Endodermal cell (in vitro differentiated cells): ENCODE data around the gene DUS2. TPM values are rescaled to one million over a fixed set of nuclear protein-coding genes. Genes with fewer than 3 reads are reported as not detected.

ENCODE experiments used
- DNase-seq: peaks from one replicate; pipeline ENCODE4 v3.0.0-alpha.2; 2017
- H3K27ac ChIP-seq: 2 replicates; pipeline ENCODE4 v1.5.1; 2013; ENCODE audit warnings: mild to moderate bottlenecking, low read depth, low read length, moderate library complexity
- H3K27me3 ChIP-seq: 2 replicates; pipeline ENCODE4 v1.6.1; 2013; ENCODE audit warnings: mild to moderate bottlenecking, low read length, moderate library complexity; ENCODE audit not compliant: insufficient read depth, control insufficient read depth, poor library complexity, severe bottlenecking
- H3K36me3 ChIP-seq: 2 replicates; pipeline ENCODE4 v1.7.0; 2013; ENCODE audit warnings: mild to moderate bottlenecking, low read length, moderate library complexity; ENCODE audit not compliant: control insufficient read depth, insufficient read depth
- H3K4me1 ChIP-seq: one replicate; pipeline ENCODE4 v1.7.0; 2013; ENCODE audit warnings: low read length; ENCODE audit not compliant: control insufficient read depth, insufficient read depth
- H3K4me3 ChIP-seq: 2 replicates; pipeline ENCODE4 v1.5.1; 2013; ENCODE audit warnings: mild to moderate bottlenecking, low read length, moderate library complexity
- H3K9ac ChIP-seq: 2 replicates; pipeline ENCODE4 v1.6.1; 2013; ENCODE audit warnings: mild to moderate bottlenecking, low read length, moderate library complexity; ENCODE audit not compliant: poor library complexity, severe bottlenecking; ENCODE audit errors: extremely low read depth
- H3K9me3 ChIP-seq: 2 replicates; pipeline ENCODE4 v1.6.1; 2013; ENCODE audit warnings: mild to moderate bottlenecking, low read length, moderate library complexity; ENCODE audit not compliant: control insufficient read depth
- H3K27ac Mint-ChIP-seq: 2 replicates; pipeline ENCODE4 v1.8.0; 2020; ENCODE audit warnings: mixed read lengths
- H3K27me3 Mint-ChIP-seq: 2 replicates; pipeline ENCODE4 v1.8.0; 2021; ENCODE audit warnings: mild to moderate bottlenecking, mixed read lengths; ENCODE audit not compliant: insufficient read depth
- H3K36me3 Mint-ChIP-seq: 2 replicates; pipeline ENCODE4 v1.8.0; 2020; ENCODE audit warnings: low read depth, mixed read lengths
- H3K4me1 Mint-ChIP-seq: 2 replicates; pipeline ENCODE4 v1.8.0; 2020; ENCODE audit warnings: mixed read lengths
- H3K4me3 Mint-ChIP-seq: 2 replicates; pipeline ENCODE4 v1.8.0; 2020; ENCODE audit warnings: mild to moderate bottlenecking, moderate library complexity, mixed read lengths
- H3K9me3 Mint-ChIP-seq: 2 replicates; pipeline ENCODE4 v1.8.0; 2020; ENCODE audit warnings: mild to moderate bottlenecking, mixed read lengths
- WGBS, 2 experiments: methylation state at CpG; one replicate each; pipeline versions ENCODE4 v1.1.5 to v1.1.7; 2013; ENCODE audit warnings: missing lambda C conversion rate in 2 of 2, mixed read lengths in 1 of 2; ENCODE audit not compliant: insufficient coverage in 1 of 2, insufficient read length in 1 of 2; 5-methylcytosine and 5-hydroxymethylcytosine counted together
- total RNA-seq, 2 donors: library from RNA; stranded (reverse); fragmentation: NEBNext Ultra II Directional in 1 of 2; extraction: Animal tissue kit (Norgen Biotek cat#: 25700) in 1 of 2; gene quantifications; 2 replicates in 1 of 2; 3 replicates in 1 of 2; pipeline ENCODE4 v1.2.1, GENCODE V29; 2021
- TF ChIP-seq, protein P1 (sequence below): fragments of 200-600 bp; sonication (generic); conservative IDR thresholded peaks from 2 replicates; pipeline ENCODE4 v1.5.0; 2021; ENCODE audit warnings: antibody characterized with exemption, mild to moderate bottlenecking

DUS2 gene
- total RNA-seq, 2 donors from 2014 or later = 23.4 to 24.0 TPM

GRCh38 chr16:68075980-68076379, 52.9 kb downstream of the DUS2 start:
- H3K27ac Mint-ChIP-seq = no peak overlapping the region
- Histone ChIP-seq H3K27me3 (no peaks in the 10 kb centered on the region), H3K4me1 (peaks cover 7% of the 10 kb centered on the region), H3K27ac (no peak overlapping the region), H3K4me3 (no peak overlapping the region), H3K9ac (no peak overlapping the region), H3K36me3 (peaks cover 42% of the 10 kb centered on the region), H3K9me3 (no peaks in the 10 kb centered on the region)
- H3K27me3 Mint-ChIP-seq = no peaks in the 10 kb centered on the region
- H3K4me1 Mint-ChIP-seq = peaks cover 8% of the 10 kb centered on the region
- no peaks in the 10 kb centered on the region for H3K9me3 Mint-ChIP-seq
- WGBS, 2 experiments = 94 to 100% methylated on average over 3 of the region's 3 CpGs
- H3K36me3 Mint-ChIP-seq = peaks cover 51% of the 10 kb centered on the region
- TF ChIP-seq, protein P1, sequence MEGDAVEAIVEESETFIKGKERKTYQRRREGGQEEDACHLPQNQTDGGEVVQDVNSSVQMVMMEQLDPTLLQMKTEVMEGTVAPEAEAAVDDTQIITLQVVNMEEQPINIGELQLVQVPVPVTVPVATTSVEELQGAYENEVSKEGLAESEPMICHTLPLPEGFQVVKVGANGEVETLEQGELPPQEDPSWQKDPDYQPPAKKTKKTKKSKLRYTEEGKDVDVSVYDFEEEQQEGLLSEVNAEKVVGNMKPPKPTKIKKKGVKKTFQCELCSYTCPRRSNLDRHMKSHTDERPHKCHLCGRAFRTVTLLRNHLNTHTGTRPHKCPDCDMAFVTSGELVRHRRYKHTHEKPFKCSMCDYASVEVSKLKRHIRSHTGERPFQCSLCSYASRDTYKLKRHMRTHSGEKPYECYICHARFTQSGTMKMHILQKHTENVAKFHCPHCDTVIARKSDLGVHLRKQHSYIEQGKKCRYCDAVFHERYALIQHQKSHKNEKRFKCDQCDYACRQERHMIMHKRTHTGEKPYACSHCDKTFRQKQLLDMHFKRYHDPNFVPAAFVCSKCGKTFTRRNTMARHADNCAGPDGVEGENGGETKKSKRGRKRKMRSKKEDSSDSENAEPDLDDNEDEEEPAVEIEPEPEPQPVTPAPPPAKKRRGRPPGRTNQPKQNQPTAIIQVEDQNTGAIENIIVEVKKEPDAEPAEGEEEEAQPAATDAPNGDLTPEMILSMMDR = no peak
- no peak overlapping the region for H3K4me3 Mint-ChIP-seq
- DNase-seq = no peak

DNA sequence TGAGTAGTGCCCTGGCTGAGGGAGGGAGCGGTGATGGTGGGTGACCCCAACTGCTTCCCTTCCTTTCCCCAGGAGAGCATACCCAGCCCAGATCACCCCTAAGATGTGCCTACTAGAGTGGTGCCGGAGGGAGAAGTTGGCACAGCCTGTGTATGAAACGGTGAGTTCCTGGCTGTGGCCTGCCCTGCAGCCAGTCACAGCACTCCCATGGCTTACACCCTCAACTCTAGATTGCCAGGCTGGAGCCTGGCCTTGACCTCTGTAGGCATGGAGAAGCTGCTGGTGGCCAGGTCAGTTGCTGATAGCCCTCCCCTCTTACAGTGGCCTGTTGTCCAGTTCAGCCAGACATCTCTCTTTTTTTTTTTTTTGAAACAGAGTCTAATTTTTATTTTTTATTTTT, 53.5 kb downstream of the DUS2 start:
- Histone ChIP-seq H3K27me3 (no peaks in the 10 kb centered on the region), H3K4me3 (no peak overlapping the region), H3K4me1 (peaks cover 7% of the 10 kb centered on the region), H3K27ac (no peak overlapping the region), H3K9ac (no peak overlapping the region), H3K36me3 (peaks cover 36% of the 10 kb centered on the region), H3K9me3 (no peaks in the 10 kb centered on the region)
- H3K4me3 Mint-ChIP-seq = no peak overlapping the region
- TF ChIP-seq, protein P1 = no peak
- WGBS, 2 experiments = 100% methylated on average over 2 to 3 of the region's 3 CpGs
- H3K9me3 Mint-ChIP-seq = no peaks in the 10 kb centered on the region
- peaks cover 48% of the 10 kb centered on the region for H3K36me3 Mint-ChIP-seq
- H3K4me1 Mint-ChIP-seq = peaks cover 8% of the 10 kb centered on the region
- DNase-seq = no peak
- H3K27ac Mint-ChIP-seq = no peak overlapping the region
- H3K27me3 Mint-ChIP-seq = no peaks in the 10 kb centered on the region

DNA sequence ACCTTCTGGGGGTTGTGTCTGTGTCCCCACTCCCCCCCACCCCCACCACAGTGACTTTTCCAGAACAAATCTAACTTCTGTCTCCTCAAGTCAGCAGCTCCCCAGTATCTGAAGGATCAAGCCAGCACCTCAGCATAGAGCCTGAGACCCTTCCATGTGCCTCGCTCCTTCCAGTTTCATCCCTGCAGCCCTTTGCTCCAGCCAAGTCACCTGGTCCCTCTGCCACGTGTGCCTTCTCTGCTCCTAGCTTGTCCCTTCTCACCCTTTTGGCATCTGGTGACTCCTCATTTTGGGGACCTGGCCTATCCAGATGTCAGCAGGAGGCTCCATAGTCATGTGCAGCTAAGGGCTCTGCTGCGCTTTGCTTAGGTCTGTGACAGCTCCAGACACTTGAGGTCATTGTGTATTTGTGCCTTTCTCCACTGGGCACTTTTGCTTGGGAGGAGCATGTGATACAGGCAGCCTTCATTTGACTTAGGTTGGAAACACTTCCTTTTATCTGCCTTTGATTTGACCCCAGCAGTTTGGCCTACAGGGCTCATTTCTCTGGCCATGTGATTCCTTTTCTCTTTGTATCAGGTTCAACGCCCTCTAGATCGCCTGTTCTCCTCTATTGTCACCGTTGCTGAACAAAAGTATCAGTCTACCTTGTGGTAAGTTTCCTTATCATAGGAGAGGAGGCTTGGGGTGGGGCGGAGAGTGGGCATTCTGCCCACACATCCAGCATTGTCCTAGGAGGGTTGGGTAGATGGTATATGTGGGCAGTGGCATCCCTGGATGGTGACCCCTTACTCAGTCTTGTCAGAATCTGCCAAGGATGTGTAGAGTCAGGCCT, 55.0 kb downstream of the DUS2 start:
- WGBS, 2 experiments = 90 to 91% methylated on average over 3 to 7 of the region's 7 CpGs
- TF ChIP-seq, protein P1 = no peak
- no peaks in the 10 kb centered on the region for H3K9me3 Mint-ChIP-seq
- Histone ChIP-seq H3K36me3 (peaks cover 22% of the 10 kb centered on the region), H3K9me3 (no peaks in the 10 kb centered on the region), H3K4me1 (peaks cover 7% of the 10 kb centered on the region), H3K27me3 (no peaks in the 10 kb centered on the region), H3K4me3 (no peak overlapping the region), H3K27ac (no peak overlapping the region), H3K9ac (no peak overlapping the region)
- no peak overlapping the region for H3K27ac Mint-ChIP-seq
- H3K36me3 Mint-ChIP-seq = peaks cover 41% of the 10 kb centered on the region
- H3K27me3 Mint-ChIP-seq = no peaks in the 10 kb centered on the region
- no peak overlapping the region for H3K4me3 Mint-ChIP-seq
- DNase-seq = no peak
- H3K4me1 Mint-ChIP-seq = peaks cover 8% of the 10 kb centered on the region
